Kidney (tissue), 14 donors: ENCODE data around the gene ENTHD1. TPM values are rescaled to one million over a fixed set of nuclear protein-coding genes. Genes with fewer than 3 reads are reported as not detected.

Source experiments
- DNase-seq, 5 donors: peaks; one replicate each; pipeline ENCODE4 v3.0.0-alpha.2; 2013 to 2020
- FAIRE-seq: peaks from 2 replicates; lab custom pipeline; 2012; peaks lifted over from hg19 to GRCh38; lab: Jason Lieb, UNC
- H3K27ac ChIP-seq, 2 donors: one replicate each; pipeline ENCODE4 v1.7.0; 2013; ENCODE audit warnings: low read depth in 2 of 2, low read length in 2 of 2, inconsistent platforms in 1 of 2
- H3K27me3 ChIP-seq: one replicate; pipeline ENCODE4 v1.7.1; 2013; ENCODE audit warnings: low read length, inconsistent platforms; ENCODE audit not compliant: control insufficient read depth, insufficient read depth
- H3K36me3 ChIP-seq, 3 donors: one replicate each; pipeline versions ENCODE4 v1.7.0 to v1.7.1; 2013; ENCODE audit warnings: low read length in 3 of 3, control low read depth in 1 of 3, inconsistent platforms in 1 of 3; ENCODE audit not compliant: insufficient read depth in 3 of 3, control insufficient read depth in 2 of 3
- H3K4me1 ChIP-seq, 3 donors: one replicate each; pipeline versions ENCODE4 v1.7.0 to v1.7.1; 2013; ENCODE audit warnings: low read length in 3 of 3, inconsistent platforms in 1 of 3, low read depth in 1 of 3; ENCODE audit not compliant: control insufficient read depth in 2 of 3, insufficient read depth in 2 of 3
- H3K4me3 ChIP-seq, 3 donors: one replicate each; pipeline versions ENCODE4 v1.7.0 to v1.8.1; 2013; ENCODE audit warnings: low read length in 3 of 3, control low read depth in 1 of 3, inconsistent platforms in 1 of 3
- H3K9ac ChIP-seq, 3 donors: one replicate each; pipeline versions ENCODE4 v1.7.0 to v1.7.1; 2013; ENCODE audit warnings: low read length in 3 of 3, control low read depth in 1 of 3, inconsistent platforms in 1 of 3
- H3K9me3 ChIP-seq, 3 donors: one replicate each; pipeline versions ENCODE4 v1.7.0 to v1.7.1; 2013; ENCODE audit warnings: low read length in 3 of 3, control low read depth in 1 of 3, inconsistent platforms in 1 of 3; ENCODE audit not compliant: control insufficient read depth in 2 of 3, insufficient read depth in 1 of 3
- intact Hi-C: fragments of 100-400 bp; cut with DNase I; formaldehyde crosslinking; loops from one replicate; pipeline ENCODE4 v1.11.1; 2022
- polyA plus RNA-seq: library from polyadenylated mRNA; stranded (reverse); fragments of 350-450 nt; fragmentation: Illumina TruSeq; extraction: RNeasy Lipid Tissue Mini Kit (QIAGEN cat#74804); gene quantifications from one replicate; pipeline ENCODE4 v1.2.3, GENCODE V29; 2014; ENCODE audit warnings: low read depth, low replicate concordance; ENCODE audit not compliant: insufficient read depth
- total RNA-seq: library from RNA; stranded (reverse); fragmentation: NEBNext Ultra II Directional; extraction: Animal tissue kit (Norgen Biotek cat#: 25700); gene quantifications from one replicate; pipeline ENCODE4 v1.2.1, GENCODE V29; 2021
- TF ChIP-seq, protein P1 (sequence below): IDR thresholded peaks from 3 replicates; pipeline ENCODE4 v1.5.1; 2012; ENCODE audit warnings: mild to moderate bottlenecking, moderate library complexity, borderline replicate concordance; ENCODE audit not compliant: insufficient read depth; ENCODE audit errors: extremely low read depth
- donor health status: control.
- donor health status: control.
- donor health status: control.
- donor health status: control.
- donor health status: control.
- donor health status: DM: yes; HTN: yes; CAD: no.
- donor health status: Normal renal cell carcinoma (clear cell type).

The ENTHD1 gene
- total and polyA plus RNA-seq, 2 donors from 2014 or later, result not detected

- H3K9me3 ChIP-seq, result no peaks in the 10 kb centered on the region
- no peaks in the 10 kb centered on the region for H3K4me1 ChIP-seq
- no peak overlapping the region for H3K27ac ChIP-seq
- TF ChIP-seq, protein P1, sequence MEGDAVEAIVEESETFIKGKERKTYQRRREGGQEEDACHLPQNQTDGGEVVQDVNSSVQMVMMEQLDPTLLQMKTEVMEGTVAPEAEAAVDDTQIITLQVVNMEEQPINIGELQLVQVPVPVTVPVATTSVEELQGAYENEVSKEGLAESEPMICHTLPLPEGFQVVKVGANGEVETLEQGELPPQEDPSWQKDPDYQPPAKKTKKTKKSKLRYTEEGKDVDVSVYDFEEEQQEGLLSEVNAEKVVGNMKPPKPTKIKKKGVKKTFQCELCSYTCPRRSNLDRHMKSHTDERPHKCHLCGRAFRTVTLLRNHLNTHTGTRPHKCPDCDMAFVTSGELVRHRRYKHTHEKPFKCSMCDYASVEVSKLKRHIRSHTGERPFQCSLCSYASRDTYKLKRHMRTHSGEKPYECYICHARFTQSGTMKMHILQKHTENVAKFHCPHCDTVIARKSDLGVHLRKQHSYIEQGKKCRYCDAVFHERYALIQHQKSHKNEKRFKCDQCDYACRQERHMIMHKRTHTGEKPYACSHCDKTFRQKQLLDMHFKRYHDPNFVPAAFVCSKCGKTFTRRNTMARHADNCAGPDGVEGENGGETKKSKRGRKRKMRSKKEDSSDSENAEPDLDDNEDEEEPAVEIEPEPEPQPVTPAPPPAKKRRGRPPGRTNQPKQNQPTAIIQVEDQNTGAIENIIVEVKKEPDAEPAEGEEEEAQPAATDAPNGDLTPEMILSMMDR, result no peak
- intact Hi-C loops, result no loop called here
- no peak overlapping the region for H3K9ac ChIP-seq
- no peaks in the 10 kb centered on the region for H3K36me3 ChIP-seq
- no peak overlapping the region for H3K4me3 ChIP-seq
- FAIRE-seq, result no peak
- DNase-seq, result no peak
- H3K27me3 ChIP-seq, result no peaks in the 10 kb centered on the region
Measured at GRCh38 chr22:39746600-39747262, 146.8 kb downstream of the ENTHD1 start.

- H3K4me3 ChIP-seq, result no peak overlapping the region
- no peaks in the 10 kb centered on the region for H3K27me3 ChIP-seq
- DNase-seq, result no peak
- intact Hi-C loops, result no loop called here
- H3K36me3 ChIP-seq, result no peaks in the 10 kb centered on the region
- no peaks in the 10 kb centered on the region for H3K9me3 ChIP-seq
- H3K4me1 ChIP-seq, result no peaks in the 10 kb centered on the region
- no peak for FAIRE-seq
- H3K9ac ChIP-seq, result no peak overlapping the region
- TF ChIP-seq, protein P1, result no peak
- no peak overlapping the region for H3K27ac ChIP-seq
Measured at GRCh38 chr22:39745789-39746188, 147.8 kb downstream of the ENTHD1 start.

DNA sequence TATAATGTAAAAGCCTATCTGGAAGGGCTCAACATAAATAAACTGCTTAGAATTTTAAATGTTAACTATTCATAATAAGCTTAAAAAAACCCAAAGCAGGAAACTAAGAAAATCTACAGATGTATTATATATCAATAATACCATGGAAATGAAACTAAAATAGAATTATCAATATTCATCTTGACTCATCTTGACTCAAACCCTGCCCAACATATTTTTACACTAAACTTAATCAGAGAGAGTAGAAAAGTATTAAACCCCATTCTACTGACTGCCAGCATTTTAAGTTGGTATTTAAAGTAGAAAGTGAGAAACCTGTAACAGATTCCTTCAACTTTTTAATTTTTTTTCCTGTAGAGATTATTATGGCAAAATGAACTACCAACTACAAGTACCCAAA is 149.2 kb downstream of the ENTHD1 start:
- no peak overlapping the region for H3K27ac ChIP-seq
- no peak overlapping the region for H3K9ac ChIP-seq
- TF ChIP-seq, protein P1, result no peak
- H3K4me3 ChIP-seq, result no peak overlapping the region
- H3K36me3 ChIP-seq, result no peaks in the 10 kb centered on the region
- FAIRE-seq (no peak), DNase-seq (no peak)
- no peaks in the 10 kb centered on the region for H3K9me3 ChIP-seq
- no peaks in the 10 kb centered on the region for H3K27me3 ChIP-seq
- intact Hi-C loops, result no loop called here
- no peaks in the 10 kb centered on the region for H3K4me1 ChIP-seq

- no peak overlapping the region for H3K27ac ChIP-seq
- no peak for DNase-seq
- intact Hi-C loops, result no loop called here
- no peak for FAIRE-seq
- H3K27me3 ChIP-seq, result no peaks in the 10 kb centered on the region
- no peaks in the 10 kb centered on the region for H3K9me3 ChIP-seq
- no peaks in the 10 kb centered on the region for H3K4me1 ChIP-seq
- no peaks in the 10 kb centered on the region for H3K36me3 ChIP-seq
- H3K4me3 ChIP-seq, result no peak overlapping the region
- TF ChIP-seq, protein P1, result no peak
- H3K9ac ChIP-seq, result no peak overlapping the region
Measured at GRCh38 chr22:39743935-39744334, 149.6 kb downstream of the ENTHD1 start.
